ENCODE measurements around the gene TRIO. TPM values are rescaled to one million over a fixed set of nuclear protein-coding genes. Genes with fewer than 3 reads are reported as not detected.

Gene TRIO
- total RNA-seq, 1 experiment from 2014 or later = 68.4 TPM

- H3K4me2 ChIP-seq (ENCODE audit: low read length) = no peak overlapping the region
- no TSS peak for BruUV-seq (replicated peaks)
Observed at GRCh38 chr5:14141764-14142163, 1.4 kb upstream of the TRIO start.

More at GRCh38 chr5:14141764-14142163, 1.4 kb upstream of the TRIO start:
- TF ChIP-seq CTCF (IDR thresholded peaks at IDR 0.05 in 2 of 3, conservative IDR thresholded peaks at IDR 0.05 in 1 of 3; ENCODE audit: borderline replicate concordance in 1 of 3, insufficient read depth in 1 of 3, low read depth in 2 of 3, low read length in 2 of 3) (peak in 1 of 3 experiments; percentile 17; a peak in 1 of 6 replicates), TCF7L2 (IDR thresholded peaks at IDR 0.05; ENCODE audit: borderline replicate concordance, extremely low read depth, insufficient read depth, insufficient read length) (no peak)
- H3K27ac ChIP-seq (ENCODE audit: low read depth, low read length) = no peak overlapping the region
- ATAC-seq (no peak), DNase-seq (ENCODE audit: low read depth, low spot score) (no peak)
- peaks cover 12 to 26% of the 10 kb centered on the region in 2 experiments for H3K4me1 ChIP-seq (ENCODE audit: control insufficient read depth in 1 of 2, insufficient read depth in 2 of 2, low read length in 2 of 2)
- H3K9me2 ChIP-seq (ENCODE audit: insufficient read depth) = peaks cover 2% of the 10 kb centered on the region; the same call in 1 of the 2 replicates
- ChIA-PET CTCF (interaction anchor here (1.7 kb wide), 1 partner anchor 15 kb away, joined by 4 read pairs; no protein-coding TSS in a partner anchor), RAD21 (ENCODE audit: low non-redundant PET in 1 of 2, low total read pairs in 2 of 2, uncharacterized antibody in 2 of 2, unreplicated experiment in 2 of 2) (no interaction called here), POLR2A (no interaction called here)
- intact Hi-C loops (cut with micrococcal nuclease) = loop anchor here (2.0 to 10.0 kb wide), 3 partner anchors 36 to 125 kb away; no protein-coding TSS in a partner anchor
- no peak overlapping the region for H3K4me3 ChIP-seq (replicated peaks in 1 of 2; ENCODE audit: low read depth in 1 of 2, low read length in 2 of 2)
- no peaks in the 10 kb centered on the region for H3K9me3 ChIP-seq (ENCODE audit: control insufficient read depth in 1 of 2, insufficient read depth in 1 of 2, low read depth in 1 of 2, low read length in 2 of 2)
- H3K9ac ChIP-seq (ENCODE audit: low read length) = no peak overlapping the region
- H4K20me1 ChIP-seq (ENCODE audit: insufficient read depth) = peaks cover 10% of the 10 kb centered on the region; the same call in 1 of the 2 replicates
- H3K79me2 ChIP-seq (ENCODE audit: insufficient read depth, low read length) = peaks cover 31% of the 10 kb centered on the region
- H2AFZ ChIP-seq (ENCODE audit: low read depth, low read length, poor library complexity, severe bottlenecking) = no peak overlapping the region
- no peaks in the 10 kb centered on the region for H3K36me3 ChIP-seq (ENCODE audit: control insufficient read depth in 1 of 2, insufficient read depth in 2 of 2, low read length in 2 of 2)
- H3K27me3 ChIP-seq (ENCODE audit: insufficient read depth, low read length) = no peaks in the 10 kb centered on the region; the same call in 1 of the 2 replicates

Data from HCT116 (cell line).